WTC11 (cell line): ENCODE data around the gene DOK7.

Experiments used
- FOXP1 ChIP-seq: sonication (generic); formaldehyde crosslinking; IDR thresholded peaks from 2 replicates; pipeline ENCODE4 v1.8.0; 2022; ENCODE audit warnings: missing genetic modification reagents, mild to moderate bottlenecking, moderate library complexity, borderline replicate concordance
- JUN ChIP-seq: sonication (generic); formaldehyde crosslinking; IDR thresholded peaks from 2 replicates; pipeline ENCODE4 v1.8.0; 2023; ENCODE audit warnings: mild to moderate bottlenecking, missing genetic modification reagents
- NFATC4 ChIP-seq: fragments of 250-450 bp; sonication (Bioruptor Pico); IDR thresholded peaks from 2 replicates; pipeline ENCODE4 v1.9.0; 2021; ENCODE audit warnings: mild to moderate bottlenecking
- NFYB ChIP-seq: sonication (generic); formaldehyde crosslinking; conservative IDR thresholded peaks from 2 replicates; pipeline ENCODE4 v1.8.0; 2022; ENCODE audit warnings: low read depth, missing genetic modification reagents
- NR1H2 ChIP-seq: sonication (generic); formaldehyde crosslinking; IDR thresholded peaks from 2 replicates; pipeline ENCODE4 v1.9.0; 2021; ENCODE audit warnings: mild to moderate bottlenecking, moderate library complexity, missing genetic modification reagents
- NR3C1 ChIP-seq: sonication (generic); formaldehyde crosslinking; conservative IDR thresholded peaks from 2 replicates; pipeline ENCODE4 v1.8.1; 2023; ENCODE audit warnings: low read depth, mild to moderate bottlenecking, missing genetic modification reagents
- SP1 ChIP-seq: sonication (generic); formaldehyde crosslinking; conservative IDR thresholded peaks from 2 replicates; pipeline ENCODE4 v1.8.1; 2022; ENCODE audit warnings: missing genetic modification reagents
- TF ChIP-seq, protein P1 (sequence below): fragments of 200-600 bp; IDR thresholded peaks from 2 replicates; pipeline ENCODE4 v1.8.0; 2022; ENCODE audit warnings: antibody characterized with exemption
- TF ChIP-seq, protein P2 (sequence below): sonication (generic); formaldehyde crosslinking; IDR thresholded peaks from 2 replicates; pipeline ENCODE4 v1.8.1; 2023; ENCODE audit warnings: mild to moderate bottlenecking, missing genetic modification reagents

GRCh38 chr4:3492741-3493719 lies 29.9 kb downstream of the DOK7 start:
- TF ChIP-seq NFATC4 (CRISPR knock-in tag): no peak
- TF ChIP-seq NR3C1 (CRISPR knock-in tag): no peak
- TF ChIP-seq SP1: no peak
- TF ChIP-seq FOXP1 (CRISPR knock-in tag): no peak
- TF ChIP-seq NFYB (CRISPR knock-in tag): no peak
- TF ChIP-seq, protein P1, sequence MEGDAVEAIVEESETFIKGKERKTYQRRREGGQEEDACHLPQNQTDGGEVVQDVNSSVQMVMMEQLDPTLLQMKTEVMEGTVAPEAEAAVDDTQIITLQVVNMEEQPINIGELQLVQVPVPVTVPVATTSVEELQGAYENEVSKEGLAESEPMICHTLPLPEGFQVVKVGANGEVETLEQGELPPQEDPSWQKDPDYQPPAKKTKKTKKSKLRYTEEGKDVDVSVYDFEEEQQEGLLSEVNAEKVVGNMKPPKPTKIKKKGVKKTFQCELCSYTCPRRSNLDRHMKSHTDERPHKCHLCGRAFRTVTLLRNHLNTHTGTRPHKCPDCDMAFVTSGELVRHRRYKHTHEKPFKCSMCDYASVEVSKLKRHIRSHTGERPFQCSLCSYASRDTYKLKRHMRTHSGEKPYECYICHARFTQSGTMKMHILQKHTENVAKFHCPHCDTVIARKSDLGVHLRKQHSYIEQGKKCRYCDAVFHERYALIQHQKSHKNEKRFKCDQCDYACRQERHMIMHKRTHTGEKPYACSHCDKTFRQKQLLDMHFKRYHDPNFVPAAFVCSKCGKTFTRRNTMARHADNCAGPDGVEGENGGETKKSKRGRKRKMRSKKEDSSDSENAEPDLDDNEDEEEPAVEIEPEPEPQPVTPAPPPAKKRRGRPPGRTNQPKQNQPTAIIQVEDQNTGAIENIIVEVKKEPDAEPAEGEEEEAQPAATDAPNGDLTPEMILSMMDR: no peak
- no peak for TF ChIP-seq JUN (CRISPR knock-in tag)
- TF ChIP-seq, protein P2, sequence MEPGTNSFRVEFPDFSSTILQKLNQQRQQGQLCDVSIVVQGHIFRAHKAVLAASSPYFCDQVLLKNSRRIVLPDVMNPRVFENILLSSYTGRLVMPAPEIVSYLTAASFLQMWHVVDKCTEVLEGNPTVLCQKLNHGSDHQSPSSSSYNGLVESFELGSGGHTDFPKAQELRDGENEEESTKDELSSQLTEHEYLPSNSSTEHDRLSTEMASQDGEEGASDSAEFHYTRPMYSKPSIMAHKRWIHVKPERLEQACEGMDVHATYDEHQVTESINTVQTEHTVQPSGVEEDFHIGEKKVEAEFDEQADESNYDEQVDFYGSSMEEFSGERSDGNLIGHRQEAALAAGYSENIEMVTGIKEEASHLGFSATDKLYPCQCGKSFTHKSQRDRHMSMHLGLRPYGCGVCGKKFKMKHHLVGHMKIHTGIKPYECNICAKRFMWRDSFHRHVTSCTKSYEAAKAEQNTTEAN (CRISPR knock-in tag): no peak
- no peak for TF ChIP-seq NR1H2 (CRISPR knock-in tag)
